LHCN-M2 (cell line): ENCODE measurements around the gene STX7. TPM values are rescaled to one million over a fixed set of nuclear protein-coding genes. Genes with fewer than 3 reads are reported as not detected.

Source experiments
- DNase-seq: peaks from one replicate; pipeline ENCODE4 v3.0.0-alpha.2; 2012; ENCODE audit warnings: low read depth
- total RNA-seq: library from RNA; depleted of rRNA; stranded (reverse); fragments of >200 nt; gene quantifications from 2 replicates; pipeline ENCODE4 v1.2.3, GENCODE V29; 2014; rRNA removed

Gene STX7
- total RNA-seq, 1 experiment from 2014 or later: 34.1 TPM

DNA sequence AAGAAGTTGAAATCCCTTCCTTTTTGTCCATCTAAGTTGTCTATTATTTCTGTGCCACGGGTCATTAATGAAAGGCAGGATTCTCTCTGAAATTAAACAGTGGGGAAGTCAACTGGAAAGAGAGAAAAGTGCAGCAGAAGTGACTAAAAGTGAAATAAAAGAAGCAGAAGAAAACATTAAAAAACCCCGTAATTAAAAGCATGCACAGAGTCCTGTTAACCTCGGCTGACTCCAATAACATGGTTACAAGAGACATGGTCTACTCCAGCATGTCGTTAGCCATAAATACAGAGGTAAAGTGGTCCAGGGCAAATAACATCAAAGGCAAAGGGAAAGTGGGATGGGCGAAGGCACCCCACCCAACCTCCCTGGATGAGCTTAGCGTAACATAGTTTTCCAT, 98.6 kb downstream of the STX7 start:
- no peak for DNase-seq

DNA sequence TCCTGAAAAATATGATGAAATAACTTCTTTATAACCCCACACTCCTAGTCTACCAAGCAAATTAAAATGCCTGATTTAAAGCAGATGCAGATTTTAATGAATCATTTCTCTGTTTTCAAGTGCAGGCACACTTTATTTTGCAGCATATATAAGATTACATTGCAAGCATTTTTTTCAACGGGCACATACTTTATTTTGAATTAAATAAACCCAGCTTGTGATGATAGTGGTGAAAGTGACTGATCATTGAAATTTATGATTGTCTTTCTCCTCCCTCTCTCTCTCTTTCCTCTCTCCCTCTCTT, 99.5 kb downstream of the STX7 start:
- DNase-seq: no peak

DNA sequence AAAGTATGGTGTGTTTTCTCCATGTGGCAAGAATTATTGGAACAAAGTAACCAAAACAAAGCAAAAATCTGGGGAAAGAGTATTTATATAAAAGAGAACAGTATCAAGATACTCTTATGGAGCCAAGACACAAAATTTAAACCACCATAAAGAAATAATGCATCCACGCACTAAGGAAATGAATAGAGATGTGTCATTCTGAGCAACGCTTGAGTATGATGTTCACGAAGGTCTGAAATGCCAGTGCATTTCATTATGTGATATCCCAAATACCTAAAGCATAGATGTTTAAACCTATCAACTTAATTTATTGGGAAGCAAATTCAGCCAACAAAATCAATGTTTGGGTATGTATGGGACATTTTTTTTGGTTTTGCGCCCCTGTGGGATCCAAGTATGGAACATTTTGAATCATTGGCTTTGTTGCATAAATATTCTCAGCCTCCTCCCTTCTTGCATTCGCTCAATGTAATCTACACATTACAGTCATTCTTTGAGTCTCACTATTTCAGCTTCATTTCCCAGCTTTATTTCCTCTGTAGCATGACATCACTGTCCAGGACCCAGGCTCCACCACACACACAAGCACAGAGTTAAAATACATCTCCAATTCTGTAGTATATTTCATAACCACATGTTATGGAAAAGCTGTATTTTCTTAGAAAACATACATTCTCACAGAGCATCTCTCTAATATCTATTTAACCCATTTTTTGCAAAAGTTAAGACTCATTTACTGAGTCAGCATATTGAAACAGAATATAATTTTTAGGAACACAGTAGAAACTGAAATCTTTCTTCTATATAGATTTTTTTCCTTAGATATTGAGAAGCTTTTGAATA, 100.0 kb downstream of the STX7 start:
- no peak for DNase-seq

DNA sequence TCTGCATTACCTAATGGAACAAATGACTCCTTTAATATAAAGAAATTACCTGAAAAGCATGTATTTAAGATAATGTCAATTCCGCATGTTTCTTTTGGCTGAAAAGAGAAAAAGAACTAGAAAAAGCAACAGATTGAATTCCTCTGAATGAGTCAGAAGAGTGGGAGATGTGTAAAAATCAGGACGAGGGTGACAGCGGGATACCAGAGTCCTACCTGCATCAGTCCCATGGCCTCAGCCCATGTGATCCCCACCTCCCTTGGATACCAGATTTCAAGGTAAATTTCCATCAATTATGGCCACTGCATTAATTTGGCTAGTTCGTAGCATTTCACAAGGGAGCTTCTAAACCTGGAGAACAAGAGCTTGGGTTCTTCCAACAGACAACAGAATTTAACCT, 101.6 kb downstream of the STX7 start:
- DNase-seq: no peak

DNA sequence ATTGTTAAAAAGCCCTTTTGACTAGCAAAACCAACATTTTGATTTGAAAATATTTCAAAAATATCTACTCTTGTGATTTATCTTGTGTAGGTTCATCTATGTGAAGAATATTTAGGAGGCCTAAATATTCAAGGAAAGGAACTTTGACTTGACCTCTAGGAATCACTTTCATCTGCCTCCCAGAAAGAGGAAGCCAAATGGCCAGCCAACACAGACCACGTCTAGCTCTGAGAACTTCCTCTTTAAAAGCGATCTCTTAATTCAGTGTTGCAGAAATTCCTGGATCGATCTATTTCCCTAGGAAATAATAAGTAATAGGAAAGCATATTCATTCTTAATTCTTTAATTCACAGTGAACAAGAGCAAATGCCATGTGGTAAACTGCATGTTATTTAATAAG, 102.1 kb downstream of the STX7 start:
- DNase-seq: no peak

DNA sequence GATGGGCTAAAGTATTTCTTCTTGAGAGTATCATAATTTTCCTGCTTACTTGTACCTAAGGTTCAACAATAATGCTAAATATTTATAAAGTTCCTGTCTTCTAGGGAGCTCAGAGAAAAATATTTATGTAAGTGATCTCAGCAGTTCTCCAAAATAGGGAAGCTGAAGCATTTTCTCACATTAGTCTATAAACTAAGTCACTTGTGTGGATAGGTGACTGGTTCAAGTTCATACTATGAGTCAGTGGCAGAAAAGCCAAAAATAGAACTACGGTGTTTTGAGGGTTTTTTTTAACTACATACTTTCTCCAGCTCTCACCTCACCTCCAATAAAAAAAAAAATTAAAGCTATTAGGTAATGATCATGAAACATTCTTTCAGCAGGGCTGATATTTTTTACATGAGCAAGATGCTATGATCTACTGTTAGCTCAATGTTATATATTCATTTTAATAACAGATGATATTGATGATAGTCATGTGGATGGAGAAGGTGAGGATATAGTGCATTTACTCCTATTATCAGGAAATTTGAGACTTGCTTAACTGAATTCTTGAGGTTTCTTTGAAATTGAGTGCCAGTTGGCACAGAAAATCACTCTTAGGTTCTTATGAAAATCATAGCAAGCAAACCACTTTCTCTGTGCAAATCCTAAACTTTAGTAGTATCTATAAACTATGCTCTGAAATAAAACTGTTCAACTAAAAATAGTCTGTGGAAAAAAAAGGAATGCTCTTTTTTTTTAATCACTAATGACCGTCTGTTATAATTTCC, 107.6 kb downstream of the STX7 start:
- DNase-seq: peak; percentile 35

DNA sequence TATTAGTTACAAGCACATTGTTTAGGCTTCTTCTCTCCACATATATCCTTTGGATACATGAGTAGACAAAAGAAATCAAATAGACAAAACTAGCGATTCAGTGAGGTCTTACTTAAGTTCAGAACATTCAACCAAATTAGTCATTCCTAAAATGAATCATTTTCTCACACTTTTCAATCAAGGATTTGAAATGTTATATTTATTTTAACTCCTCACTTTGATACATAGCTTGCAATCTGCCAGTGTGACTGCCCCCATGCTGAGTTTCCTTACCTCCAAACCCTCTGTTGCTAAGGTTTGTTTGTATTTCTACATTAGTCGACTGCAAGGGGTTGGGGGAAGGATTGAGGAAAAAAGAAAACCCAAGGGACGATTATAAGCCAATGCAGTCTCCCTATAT, 108.2 kb downstream of the STX7 start:
- peak; percentile 17 for DNase-seq

DNA sequence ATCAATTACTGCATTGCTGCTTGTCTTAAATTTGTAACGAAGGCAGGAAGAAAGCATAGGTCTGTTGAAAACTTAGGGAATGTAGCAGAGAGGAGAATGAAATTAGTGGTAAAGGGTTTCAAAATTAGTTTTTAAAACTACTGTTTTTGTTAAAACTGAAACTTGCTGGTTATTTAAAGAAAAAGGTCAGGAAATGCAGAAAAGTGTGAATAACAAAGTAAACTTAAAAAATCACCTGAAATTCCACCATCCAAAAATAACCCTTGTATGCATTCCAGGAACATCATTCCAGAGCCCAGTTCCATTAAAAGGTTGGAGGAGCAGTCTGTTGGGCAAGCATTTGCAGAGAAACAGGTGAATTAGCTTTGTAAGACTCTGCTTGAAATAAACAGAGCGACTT, 108.6 kb downstream of the STX7 start:
- DNase-seq: no peak

DNA sequence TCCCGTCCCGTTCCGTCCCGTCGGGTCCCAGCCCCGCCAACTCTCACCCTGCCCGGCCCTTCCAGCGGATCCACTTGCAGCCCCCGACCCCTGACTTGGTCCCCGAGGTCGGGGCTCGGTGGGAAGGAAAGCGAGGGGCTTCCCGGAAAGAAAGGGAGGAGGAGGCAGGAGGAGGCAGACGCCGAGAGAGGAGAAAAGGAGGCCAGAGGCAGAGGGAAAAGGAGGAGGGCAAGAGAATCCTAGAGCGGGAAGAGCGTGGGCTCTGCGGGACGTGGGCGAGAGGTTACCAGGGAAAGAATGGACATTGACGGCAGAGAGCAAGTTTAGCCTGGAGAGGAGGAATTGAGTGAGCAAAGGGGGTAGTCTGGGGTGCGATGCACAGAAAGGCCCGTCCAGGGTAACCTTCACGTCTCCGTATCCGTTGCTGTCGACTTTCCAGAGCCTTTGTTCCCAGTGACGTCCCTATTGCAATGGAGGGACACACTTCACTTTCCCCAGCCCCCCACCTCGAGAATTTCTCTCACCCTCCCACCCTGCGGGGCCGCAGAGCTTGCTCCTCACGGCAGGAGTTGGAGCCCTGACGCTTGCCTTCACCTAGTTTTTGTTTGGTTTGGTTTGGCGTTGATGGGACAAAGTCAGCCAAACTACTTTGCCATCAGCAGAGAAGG, 111.2 kb downstream of the STX7 start:
- DNase-seq: no peak

DNA sequence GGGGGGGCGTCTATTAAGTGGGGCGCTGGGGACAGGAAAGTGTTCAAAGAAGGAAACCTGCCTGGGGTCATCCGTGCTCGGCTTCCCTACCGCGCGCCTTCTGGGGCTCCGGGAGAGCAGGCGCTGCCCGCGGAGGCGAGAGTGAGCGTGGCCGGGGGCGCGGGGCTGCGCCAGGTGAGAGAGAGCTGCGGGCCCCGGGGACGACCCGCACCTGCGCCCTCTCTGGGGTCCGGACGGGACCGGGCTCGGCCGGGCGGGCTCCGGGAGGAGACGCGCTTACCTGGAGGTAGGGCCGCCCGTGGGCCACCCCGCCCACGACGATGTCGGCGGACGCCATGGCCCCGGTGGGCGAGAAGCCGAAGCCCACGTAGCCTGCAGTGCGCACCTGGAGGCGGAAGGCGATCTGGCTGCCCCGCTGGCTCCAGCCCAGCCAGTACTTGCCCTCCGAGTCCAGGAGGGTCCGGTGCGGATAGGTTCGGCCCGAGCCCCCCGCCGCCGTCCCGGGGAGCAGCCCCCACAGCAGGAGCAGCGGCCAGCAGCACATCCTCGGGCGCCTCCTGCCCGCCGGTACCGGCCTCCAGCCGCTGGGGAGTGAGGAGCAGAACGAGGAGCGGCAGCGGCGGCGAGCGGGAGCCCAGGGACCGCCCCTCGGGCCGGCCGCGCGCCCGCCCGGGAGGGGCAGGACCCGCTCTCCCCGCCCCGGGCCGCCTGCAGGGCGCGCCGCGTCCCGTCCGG, 111.9 kb downstream of the STX7 start, which contains the start of gene MOXD1:
TSS of gene MOXD1 (minus strand) at position 593 of the 735 bp plus-strand sequence. CDS start at position 544, 49 bp downstream.
- peak; percentile 55 for DNase-seq

DNA sequence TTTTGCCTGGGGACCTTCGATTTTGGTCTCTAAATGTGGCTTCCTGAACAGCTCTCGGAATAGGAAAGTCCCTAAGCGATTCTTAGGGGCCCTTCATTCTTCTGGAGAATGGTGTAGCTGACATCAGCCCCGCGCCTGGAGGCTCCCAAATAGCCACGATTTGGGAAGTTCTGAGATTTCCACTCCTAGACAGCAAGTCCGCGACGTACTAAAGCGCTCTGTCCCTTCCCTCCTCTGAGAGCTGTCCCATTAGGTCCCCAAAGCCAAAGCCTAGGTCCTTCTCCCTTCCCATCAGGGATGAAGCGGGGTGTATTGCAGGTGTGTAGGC, 112.4 kb downstream of the STX7 start:
- no peak for DNase-seq

DNA sequence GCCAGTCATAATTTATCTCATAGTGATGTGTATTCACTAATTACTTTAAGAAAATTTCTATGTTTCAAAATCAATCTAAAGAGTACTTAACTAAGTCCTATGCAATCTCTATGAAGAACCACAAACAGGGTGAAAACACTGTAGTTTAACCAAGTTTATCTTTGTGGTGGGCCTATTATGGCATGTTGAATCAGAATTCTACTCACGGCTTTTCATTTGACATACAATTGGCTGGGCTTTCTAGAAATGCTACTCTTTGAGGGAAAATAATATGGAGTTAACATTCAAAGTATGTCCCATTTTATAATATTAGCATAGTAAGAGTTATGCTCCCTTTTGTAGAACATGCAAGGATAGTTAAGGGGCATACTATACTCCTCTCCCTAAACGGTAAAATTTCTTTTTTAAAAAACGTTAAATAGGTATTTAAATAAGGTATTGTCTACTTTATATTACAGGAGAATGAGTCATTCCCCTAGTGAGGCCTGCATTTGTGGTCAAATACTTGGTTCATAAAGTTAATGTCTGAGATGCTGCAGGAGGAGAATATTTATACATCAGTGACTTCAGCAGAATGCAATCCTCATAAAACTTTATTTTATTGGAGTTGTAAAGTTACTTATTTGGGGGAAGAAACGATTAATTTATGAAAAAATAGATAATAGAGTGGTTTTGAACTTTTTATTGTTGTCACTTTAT, 113.4 kb downstream of the STX7 start:
- DNase-seq: peak; percentile 49

Other genes starting within 250 kb of the STX7 start
- gene MOXD1, start 111.6 kb downstream of the STX7 start, total RNA-seq: 22.6 and 27.6 TPM in 2 replicates
- not detected in 2 replicates for gene TAAR9, start 25.2 kb upstream of the STX7 start, total RNA-seq
- gene TAAR8, start 39.6 kb upstream of the STX7 start, total RNA-seq: not detected in 2 replicates
- gene TAAR6, start 57.2 kb upstream of the STX7 start, total RNA-seq: not detected in 2 replicates
- gene TAAR5, start 76.6 kb upstream of the STX7 start, total RNA-seq: not detected in 2 replicates
- gene TAAR2, start 111.2 kb upstream of the STX7 start, total RNA-seq: not detected in 2 replicates
- gene TAAR1, start 146.1 kb upstream of the STX7 start, total RNA-seq: not detected in 2 replicates
- 4.2 and 6.6 TPM in 2 replicates for gene VNN1, start 200.9 kb upstream of the STX7 start, total RNA-seq
- gene VNN2, start 244.8 kb upstream of the STX7 start, total RNA-seq: 0.19 TPM in 1 of 2 replicates, not detected in the other